GM21367 (cell line): ENCODE results near the gene CYSRT1.

ENCODE experiments used
- ATAC-seq: cut with Tn5 transposase; IDR thresholded peaks from one replicate; pipeline ENCODE4 v1.9.1; 2021; ENCODE audit not compliant: unreplicated experiment

CYSRT1 gene

DNA sequence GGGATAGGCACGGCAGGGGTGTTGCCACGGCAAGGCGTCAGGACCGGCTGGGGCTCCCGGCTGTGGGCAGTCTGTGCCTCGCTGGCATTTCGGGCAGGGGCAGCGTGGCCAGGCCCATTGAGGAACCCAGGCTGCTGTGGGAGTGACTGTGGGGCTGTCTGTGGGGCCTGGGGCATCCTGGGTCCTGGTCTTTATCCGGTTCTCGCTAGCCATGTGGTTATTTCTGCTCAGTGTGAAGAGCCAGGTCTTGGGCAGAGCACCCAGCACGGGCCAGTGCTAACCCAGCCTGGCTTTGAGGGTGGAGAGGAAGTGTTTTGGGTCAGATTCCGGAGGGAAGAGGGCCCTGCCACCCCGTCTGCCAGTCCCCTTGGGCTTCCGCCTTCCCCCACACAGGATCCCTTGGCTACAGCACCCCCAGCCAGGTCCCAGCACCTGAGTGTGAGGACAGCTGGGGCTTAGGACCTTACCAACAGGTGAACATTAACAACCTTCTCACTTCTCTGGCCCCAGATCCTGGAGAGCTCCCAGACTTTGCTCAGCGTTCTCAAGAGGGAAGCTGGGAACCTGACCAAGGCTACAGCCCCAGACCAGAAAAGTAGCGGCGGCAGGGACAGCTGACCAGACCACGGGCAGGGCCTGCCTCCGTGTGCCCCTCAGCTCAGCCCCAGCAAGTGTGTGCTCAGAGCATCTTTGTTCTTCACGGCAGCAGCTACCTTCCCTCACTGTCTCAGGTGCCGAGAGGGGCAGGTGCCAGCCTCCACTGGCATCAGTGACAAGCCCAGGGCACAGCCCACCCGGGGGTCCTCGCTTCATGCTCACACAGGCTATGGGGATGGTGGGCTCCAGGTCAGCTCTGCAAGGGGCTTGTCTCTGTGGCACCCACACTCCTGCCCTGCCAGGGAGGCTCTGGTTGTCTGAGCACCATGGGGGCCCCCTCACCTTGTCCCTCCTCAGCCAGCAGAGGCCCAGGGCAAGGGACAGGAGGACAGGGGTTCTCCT, 35.4 kb upstream of the CYSRT1 start:
- ATAC-seq: no peak

DNA sequence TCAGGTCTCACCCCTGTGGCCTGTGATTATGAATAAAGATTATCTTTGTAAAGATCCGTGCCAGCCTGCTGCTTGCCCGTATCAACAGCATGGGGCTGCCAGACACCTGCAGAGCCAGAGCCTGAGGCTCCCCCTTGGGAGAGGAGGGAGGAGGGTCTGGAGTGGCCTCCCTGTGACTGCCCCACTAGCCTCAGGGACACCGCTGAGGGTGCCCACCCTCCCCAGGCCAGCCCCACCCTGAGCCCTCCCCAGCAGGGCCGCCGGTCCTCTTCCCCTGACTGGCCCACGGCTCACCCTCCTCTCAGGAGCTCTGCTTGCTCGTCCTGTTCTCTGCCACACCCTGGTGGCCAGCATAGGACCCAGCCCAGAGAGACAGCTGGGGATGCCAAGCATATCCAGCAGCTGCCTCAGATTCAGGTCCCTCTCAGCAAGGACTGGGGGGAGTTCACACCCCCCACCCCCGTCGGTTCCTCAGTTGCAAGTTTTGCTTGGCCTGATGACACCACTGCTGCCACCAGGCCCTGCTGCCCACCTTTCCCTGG, 34.6 kb upstream of the CYSRT1 start:
- ATAC-seq: no peak

DNA sequence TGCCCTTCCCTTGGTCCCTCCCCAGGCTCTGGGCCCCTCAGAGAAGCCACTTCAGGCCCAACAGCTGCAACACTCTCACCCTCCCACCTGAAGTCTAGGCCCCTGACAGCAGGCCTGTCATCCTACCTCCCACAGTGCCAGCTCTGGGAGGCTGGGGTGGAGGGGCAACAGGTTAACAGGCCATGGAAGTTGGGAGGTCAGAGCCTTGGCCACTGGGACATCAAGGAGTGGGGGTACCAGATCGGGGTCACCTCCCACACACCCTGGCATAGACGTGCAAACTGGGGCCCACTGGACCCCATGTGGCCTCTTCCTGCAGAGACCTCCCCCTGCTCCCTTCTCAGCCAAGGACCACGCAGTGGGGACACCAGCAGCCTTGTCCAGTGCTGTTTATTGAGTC, 33.7 kb upstream of the CYSRT1 start:
- ATAC-seq: no peak

DNA sequence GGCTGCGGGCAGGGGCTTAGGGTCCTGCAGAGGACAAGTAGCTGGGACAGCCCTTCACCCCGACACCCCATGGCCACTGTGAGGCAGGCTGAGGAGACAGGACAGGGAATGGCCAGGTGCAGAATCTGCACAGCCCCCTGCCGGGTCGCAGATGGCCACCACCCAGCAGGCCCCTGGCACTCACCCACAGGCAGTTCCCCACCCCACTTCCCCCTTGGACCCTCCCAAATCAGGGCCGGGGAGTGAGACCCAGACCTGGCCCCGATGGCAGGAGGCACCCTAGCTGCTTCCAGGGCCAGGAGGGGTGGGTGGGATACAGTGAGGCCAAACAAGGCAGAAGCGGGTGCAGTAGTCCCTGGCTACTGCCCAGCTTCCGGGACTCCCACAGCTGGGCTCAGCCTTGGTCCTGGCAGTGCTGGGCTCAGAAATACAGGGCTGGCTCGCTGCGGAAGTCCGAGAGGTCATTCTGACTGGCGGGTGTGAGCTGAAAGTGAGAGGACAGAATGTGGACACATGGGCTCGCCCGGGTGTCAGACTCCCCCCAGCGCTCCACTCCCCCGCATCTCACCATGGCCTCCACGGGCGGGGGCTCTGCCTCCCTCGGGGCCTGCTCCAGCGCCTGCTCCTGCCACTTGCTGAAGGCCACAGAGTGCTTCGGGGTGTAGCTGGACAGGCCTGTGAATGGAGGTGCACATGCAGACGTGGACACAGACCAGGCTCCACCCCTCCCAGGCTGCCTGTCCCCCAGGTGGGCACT, 33.1 kb upstream of the CYSRT1 start:
- no peak for ATAC-seq

DNA sequence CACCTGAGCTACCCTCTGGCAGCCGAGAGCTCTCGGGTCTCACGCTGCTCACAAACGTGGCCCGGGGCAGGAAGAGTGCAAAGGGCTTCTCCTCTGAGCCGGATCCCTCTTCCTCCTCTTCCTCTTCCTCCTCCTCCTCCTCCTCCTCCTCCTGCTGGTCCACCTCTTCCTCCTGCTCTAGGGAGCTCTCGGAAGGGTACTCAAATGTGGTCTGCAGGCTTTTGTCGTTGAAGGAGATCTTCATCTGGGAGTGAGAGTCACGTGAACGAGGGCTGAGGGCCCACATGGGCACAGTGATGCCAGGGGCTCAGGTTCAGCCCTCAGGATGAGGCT, 32.6 kb upstream of the CYSRT1 start:
- no peak for ATAC-seq

DNA sequence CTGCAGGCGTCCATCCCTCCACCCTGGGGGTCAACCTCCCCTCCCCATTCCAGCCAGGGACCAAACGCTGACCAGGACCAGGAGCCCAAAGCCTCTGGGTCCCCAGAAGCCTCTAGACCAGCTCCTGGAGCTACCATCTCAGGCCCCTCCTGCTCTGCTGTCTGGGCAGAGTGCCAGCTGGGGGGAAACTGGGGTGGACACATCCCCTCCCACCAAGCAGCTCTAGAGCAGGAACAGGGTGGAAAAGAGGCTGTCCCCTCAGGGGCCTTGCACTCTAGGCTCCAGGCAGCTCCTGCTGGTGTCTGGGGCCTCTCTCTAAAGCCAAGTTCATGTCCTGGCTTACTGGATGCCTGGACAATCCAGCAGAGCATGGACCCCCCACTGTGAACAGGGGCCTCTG, 32.1 kb upstream of the CYSRT1 start:
- no peak for ATAC-seq

DNA sequence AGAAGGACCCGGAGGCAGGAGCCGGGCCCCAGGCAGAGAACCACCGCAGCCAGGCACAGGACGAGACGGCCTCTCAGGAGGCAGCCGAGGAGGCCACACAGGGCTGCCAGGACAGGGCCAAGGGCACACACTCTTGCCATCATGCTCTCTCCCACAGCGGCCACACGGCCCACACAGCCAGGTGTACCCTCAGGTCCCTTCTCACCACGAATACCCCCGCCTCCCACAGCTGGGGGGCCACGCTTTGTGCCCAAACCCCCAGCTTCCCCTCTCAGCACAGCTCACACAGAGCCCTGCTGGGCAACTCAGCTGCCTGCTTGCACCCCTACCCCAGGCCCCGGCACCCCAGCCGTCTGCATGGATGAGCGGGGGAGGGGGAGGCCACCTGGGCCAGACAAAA, 31.2 kb upstream of the CYSRT1 start:
- no peak for ATAC-seq

DNA sequence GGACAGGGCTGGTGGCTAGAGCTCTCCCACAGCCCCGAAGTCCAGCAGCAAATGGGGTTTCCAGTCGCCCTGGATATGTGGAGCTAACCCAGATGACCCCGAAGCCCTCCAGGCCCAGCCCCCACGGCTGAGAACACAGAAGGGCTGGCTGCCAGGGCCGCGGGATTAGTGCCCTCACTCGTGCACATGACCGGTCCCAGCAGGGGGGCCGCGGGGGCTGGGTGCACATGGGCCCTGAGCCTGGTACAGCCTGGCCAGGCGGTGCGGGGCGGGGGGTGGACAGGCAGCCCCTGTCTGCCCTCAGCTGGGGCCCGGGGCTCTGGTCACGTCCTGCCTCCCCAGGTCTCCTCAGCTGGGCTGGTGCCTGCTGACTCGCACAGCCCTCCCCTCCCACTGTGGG, 30.6 kb upstream of the CYSRT1 start:
- ATAC-seq: no peak

DNA sequence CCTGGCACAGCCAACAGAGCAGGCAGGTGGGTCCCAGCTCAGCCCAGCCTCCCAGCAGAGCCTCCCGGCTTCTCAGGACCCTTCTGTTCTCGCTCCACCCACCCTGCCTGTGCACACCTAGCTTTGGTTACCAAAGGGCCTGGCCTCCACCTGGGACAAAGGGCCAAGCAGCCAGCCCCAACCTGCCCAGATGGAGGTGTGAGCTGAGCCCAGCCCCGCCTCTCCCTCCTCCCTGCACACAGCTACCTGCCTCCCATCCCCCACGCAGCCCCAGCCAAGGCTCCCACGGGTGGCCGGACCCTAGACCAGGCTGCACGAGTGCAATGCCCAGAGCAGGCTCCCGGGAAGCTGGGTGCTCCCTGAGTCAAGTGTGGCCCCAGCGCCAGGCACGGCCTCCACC, 30.1 kb upstream of the CYSRT1 start:
- ATAC-seq: no peak

DNA sequence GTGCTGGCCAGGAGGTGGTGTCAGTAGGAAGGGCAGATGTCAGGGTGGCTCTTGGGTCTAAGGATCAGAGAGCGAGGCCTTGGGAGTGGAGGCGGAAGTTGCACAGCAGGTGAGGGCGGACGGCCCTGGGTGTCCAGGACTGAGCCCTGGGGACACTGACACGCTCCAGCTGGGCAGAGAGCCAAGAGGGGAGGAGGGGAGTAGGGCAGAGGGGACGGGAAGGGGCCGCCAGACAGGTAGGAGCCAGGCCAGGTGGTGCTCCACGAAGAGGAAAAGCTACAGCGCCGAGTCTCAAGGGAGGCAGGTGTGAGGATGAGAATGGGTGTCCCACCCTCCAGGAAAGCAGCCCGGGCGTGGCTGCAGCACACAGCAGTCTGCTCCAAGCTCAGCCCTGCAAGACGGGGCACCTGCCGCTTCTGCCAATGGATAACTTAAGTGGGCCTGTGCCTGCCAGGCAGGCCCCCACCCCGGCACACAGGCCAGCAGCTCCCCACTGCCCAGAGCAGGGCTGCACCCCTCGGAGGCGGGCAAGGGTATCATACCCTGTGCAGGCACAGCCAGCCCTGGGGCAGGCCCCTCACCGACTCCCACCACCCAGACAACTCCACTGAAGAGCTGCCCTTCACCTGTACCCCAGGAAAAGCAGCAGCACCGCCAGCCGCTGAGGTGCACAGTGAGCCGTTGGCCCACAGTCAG, 29.3 kb upstream of the CYSRT1 start:
- no peak for ATAC-seq

DNA sequence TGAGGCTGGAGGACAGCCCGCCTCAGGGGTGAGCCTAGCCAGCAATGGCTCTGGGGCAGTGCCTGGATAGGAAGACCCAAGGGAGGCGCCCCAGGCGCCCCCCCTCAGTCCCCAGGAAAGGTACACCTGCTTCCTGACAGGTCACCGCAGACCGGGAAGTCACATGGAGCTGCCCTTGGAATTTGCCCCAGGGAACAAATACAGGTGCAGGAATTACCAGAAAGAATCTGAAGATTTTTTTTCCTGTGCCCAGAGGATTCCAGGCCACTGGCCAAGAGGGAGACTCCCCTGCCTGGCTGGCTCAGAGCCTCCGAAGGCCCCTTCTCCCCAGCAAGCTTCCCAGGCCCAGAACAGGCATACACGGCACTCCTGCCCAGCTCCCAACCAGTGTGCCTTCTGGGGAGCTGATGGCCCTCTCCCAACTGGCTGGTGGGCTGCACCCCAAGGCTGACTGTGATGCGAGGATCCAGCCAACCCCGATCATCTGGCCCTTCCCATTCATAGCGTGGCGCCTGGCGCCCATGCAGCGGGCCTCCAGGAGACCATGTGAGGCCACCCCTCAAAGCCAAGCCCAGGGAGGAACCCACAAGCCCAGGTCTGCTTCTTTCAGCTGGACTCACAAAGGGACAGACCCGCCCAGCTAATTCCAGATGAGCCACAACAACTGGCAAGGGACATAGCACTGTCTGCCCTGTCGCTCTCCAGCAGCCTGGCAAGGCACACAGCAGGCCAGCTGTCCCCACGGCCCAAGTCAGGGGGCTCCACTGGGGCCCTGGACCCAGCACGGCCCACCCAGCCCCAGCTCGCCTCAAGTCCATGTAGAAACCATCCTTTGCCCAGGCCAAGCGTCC, 26.7 kb upstream of the CYSRT1 start:
- no peak for ATAC-seq

DNA sequence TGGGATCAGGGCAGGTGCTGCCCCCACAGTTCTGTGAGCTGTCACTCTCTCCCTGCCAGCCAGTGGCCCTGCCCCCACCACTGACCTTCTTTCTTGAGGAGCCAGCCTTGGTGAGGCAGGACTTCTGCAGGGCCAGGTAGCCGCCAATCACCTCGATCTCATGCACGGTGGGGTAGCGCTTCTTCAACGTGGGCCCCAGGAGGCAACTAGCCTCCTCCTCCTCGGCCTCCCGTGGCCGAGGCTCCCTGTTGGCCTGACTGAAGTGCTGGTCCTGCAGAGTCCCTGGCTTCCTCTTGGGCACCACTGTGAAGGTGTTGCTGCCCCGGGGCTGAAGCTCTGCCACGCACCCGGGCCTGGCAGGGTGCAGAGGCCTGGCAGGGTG, 26.1 kb upstream of the CYSRT1 start:
- ATAC-seq: no peak

DNA sequence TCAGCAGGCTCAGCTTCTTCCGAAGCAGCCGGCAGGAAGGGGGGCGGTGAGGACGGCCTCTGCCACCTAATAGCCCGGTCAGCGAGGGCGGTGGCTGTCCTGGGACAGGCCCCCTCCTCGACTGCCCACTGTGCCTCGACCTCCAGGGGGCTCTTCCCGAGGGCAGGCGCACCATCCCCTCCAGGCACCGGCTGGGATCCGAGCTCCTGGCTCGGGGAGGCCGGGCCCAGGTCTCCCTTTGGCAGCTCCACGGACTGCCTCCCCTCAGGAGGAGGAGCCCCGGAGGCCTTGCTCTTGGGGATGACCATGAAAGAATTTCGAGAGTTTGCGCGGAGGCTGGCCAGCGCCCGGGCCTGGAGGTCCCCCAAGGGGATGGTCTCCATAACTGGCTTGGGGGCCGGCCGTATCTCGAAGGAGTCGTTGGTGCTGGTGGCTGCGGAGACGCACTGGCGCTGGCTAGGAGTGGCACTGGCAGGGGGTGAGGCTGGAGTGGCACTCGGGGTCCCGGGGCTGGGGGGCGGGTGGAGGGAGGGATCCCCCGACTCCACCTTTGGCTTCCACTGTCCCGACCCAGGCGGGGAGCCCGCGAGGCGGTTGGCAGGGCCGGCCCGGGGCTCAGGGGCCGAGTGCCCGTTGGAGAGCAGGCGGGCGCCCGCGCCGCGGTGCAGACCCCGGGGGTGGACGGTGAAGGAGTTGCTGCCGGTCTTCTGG, 25.4 kb upstream of the CYSRT1 start:
- ATAC-seq: no peak

DNA sequence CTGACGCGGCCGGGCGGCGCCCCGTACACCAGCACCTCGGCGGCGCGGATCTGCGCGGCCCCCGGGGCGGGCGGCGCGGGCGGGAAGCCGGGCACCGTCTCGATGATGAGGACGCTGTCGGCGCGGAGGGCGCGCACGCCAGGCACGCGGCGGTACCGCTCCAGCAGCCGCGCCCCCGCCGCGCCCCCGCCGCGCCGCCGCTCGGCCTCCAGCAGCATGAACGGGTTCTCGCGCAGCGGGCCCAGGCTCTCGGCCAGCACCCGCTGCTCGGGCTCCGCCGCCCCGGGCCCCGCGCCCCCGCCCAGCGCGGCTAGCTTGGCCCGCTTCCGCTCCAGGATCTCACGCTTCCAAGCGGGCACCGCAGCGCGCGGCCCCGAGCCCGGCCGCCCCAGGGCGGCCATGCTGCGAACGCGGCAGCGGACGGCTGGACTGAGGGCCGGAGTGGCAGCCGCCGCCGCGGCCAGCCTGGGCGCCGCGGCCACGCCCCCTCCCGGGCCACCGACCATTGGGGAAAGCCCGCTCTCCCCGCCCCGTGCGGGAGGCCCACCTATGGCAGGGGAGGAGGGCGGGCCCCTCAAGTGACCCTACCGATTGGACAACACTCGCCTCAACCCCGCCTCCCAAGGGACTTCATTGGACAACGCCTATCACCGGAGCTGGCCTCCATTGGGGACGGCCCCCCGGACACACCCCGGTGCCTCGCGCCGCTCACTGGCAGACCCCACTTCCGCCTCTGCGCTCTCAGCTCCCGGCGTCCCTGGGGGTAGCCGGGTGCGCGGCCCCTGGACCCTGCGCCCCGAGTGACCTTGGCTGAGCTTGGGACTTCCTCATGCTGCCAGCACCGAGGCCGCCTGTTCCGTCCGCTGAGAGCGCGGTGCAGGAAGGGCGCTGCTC, 24.4 kb upstream of the CYSRT1 start, which contains the start of gene TPRN:
TPRN (minus strand) TSS at position 431 of the 894 bp plus-strand sequence; CDS start at position 401, 30 bp downstream.
- ATAC-seq: peak; percentile 81

DNA sequence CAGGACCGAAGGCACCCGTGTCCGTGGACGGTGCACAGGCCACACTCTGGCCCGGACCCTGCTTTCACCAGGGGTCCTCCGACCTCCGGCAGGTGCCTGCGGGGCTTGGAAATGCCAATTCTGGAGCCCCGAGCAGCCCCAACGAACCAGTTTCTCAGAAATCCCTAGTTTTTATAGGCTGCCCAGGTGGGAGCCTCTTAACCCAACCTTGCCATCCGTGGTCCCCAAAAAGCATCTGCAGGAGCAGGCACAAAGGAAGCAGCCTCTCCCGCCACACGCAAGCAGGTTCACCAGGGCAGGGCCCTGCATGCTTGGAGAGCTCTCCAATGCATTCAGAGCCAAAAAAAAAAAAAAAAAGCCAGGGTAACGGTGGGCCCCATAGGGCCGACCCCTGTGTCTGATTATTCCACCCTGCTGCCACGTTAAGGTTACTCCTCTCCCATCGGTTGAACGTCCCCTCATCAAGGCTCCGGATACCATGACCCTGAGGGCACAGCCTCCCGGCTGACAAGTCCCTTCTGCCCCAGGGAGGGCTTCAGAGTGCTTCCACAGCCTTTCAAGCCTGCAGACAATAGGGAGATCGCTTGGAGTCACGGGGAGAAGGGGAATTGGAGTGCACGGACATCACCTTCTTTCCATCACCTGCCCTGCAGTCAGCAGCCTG, 23.6 kb upstream of the CYSRT1 start:
- no peak for ATAC-seq

DNA sequence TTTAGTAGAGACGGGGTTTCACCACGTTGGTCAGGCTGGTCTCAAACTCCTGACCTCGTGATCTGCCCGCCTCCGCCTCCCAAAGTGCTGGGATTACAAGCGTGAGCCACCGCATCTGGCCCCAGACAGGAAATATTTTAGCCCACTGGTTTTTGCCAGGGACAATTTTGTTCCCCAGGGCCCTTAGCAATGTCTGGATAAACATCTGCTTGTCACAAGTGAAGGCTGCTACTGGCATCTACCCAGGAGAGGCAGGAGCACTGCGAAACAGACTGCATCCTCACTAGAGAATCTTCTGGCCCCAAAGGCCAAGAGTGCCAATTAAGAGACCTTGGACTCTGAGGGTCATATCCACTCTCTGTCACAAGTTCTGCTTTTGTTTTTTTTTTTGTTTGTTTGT, 22.0 kb upstream of the CYSRT1 start:
- no peak for ATAC-seq

DNA sequence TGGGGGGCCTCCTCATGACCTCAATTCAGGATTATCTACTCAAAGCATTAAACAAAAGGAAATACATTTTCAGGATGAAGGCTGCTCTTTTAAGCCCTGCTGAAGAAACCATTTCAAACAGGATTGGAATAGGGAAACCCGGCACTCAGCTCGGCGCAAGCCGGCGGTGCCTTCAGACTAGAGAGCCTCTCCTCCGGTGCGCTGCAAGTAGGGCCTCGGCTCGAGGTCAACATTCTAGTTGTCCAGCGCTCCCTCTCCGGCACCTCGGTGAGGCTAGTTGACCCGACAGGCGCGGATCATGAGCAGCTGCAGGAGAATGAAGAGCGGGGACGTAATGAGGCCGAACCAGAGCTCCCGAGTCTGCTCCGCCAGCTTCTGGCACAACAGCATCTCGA, 20.2 kb upstream of the CYSRT1 start:
- ATAC-seq: no peak
